ENCODE data around the gene STIM1.

The STIM1 gene

GRCh38 chr11:3916962-3917361 lies 61.5 kb downstream of the STIM1 start:
- H3K4me1 ChIP-seq (ENCODE audit: control insufficient read depth, low read depth, low read length) = no peaks in the 10 kb centered on the region
- no CpG with 5 or more reads among the region's 3 CpGs for WGBS (ENCODE audit: extremely low coverage, insufficient coverage, low lambda C conversion rate)
- H3K4me3 ChIP-seq (ENCODE audit: low read length) = no peak overlapping the region
- H3K9ac ChIP-seq (ENCODE audit: low read length) = no peak overlapping the region
- H3K27me3 ChIP-seq (ENCODE audit: insufficient read depth, low read length, poor library complexity) = no peaks in the 10 kb centered on the region
- H3K56ac ChIP-seq (ENCODE audit: low read length) = no peak overlapping the region
- no peaks in the 10 kb centered on the region for H3K36me3 ChIP-seq (ENCODE audit: control insufficient read depth, insufficient read depth, low read length)
- no peak overlapping the region for H2AK5ac ChIP-seq (ENCODE audit: low read length)
- H4K5ac ChIP-seq (ENCODE audit: low read length) = no peak overlapping the region
- no peak overlapping the region for H3K18ac ChIP-seq (ENCODE audit: low read length)
- no peak overlapping the region for H2BK5ac ChIP-seq (ENCODE audit: low read length)
- no peak overlapping the region for H4K8ac ChIP-seq (ENCODE audit: low read depth, low read length)
- no peak overlapping the region for H3K4me2 ChIP-seq (ENCODE audit: low read length)
- H3K27ac ChIP-seq (ENCODE audit: low read depth, low read length) = no peak overlapping the region
- no peak overlapping the region for H2BK15ac ChIP-seq (replicated peaks; ENCODE audit: low read depth)
- H3K23ac ChIP-seq (ENCODE audit: low read length) = no peak overlapping the region
- no peak overlapping the region for H3K4ac ChIP-seq (ENCODE audit: low read depth, low read length)
- no peaks in the 10 kb centered on the region for H3K79me1 ChIP-seq (ENCODE audit: low read length)
- no peak for DNase-seq
- no peak overlapping the region for H2BK120ac ChIP-seq (ENCODE audit: low read depth, low read length)
- H3K79me2 ChIP-seq (ENCODE audit: control insufficient read depth, insufficient read depth, low read length) = no peaks in the 10 kb centered on the region

- Histone ChIP-seq H3K79me2 (ENCODE audit: control insufficient read depth, insufficient read depth, low read length) (no peaks in the 10 kb centered on the region), H3K9ac (ENCODE audit: low read length) (no peak overlapping the region), H3K18ac (ENCODE audit: low read length) (no peak overlapping the region), H2BK5ac (ENCODE audit: low read length) (no peak overlapping the region), H4K8ac (ENCODE audit: low read depth, low read length) (no peak overlapping the region), H3K4me3 (ENCODE audit: low read length) (no peak overlapping the region), H3K23ac (ENCODE audit: low read length) (no peak overlapping the region), H3K56ac (ENCODE audit: low read length) (no peak overlapping the region), H3K27ac (ENCODE audit: low read depth, low read length) (no peak overlapping the region), H2BK15ac (replicated peaks; ENCODE audit: low read depth) (no peak overlapping the region), H3K4ac (ENCODE audit: low read depth, low read length) (no peak overlapping the region), H2AK5ac (ENCODE audit: low read length) (no peak overlapping the region), H3K4me1 (ENCODE audit: control insufficient read depth, low read depth, low read length) (no peaks in the 10 kb centered on the region), H3K27me3 (ENCODE audit: insufficient read depth, low read length, poor library complexity) (no peaks in the 10 kb centered on the region), H3K79me1 (ENCODE audit: low read length) (no peaks in the 10 kb centered on the region), H2BK120ac (ENCODE audit: low read depth, low read length) (no peak overlapping the region), H4K5ac (ENCODE audit: low read length) (no peak overlapping the region), H3K4me2 (ENCODE audit: low read length) (no peak overlapping the region), H3K36me3 (ENCODE audit: control insufficient read depth, insufficient read depth, low read length) (no peaks in the 10 kb centered on the region)
- no CpG with 5 or more reads among the region's 2 CpGs for WGBS (ENCODE audit: extremely low coverage, insufficient coverage, low lambda C conversion rate)
- no peak for DNase-seq
Observed at GRCh38 chr11:3920148-3920852, 64.8 kb downstream of the STIM1 start.

- H4K8ac ChIP-seq (ENCODE audit: low read depth, low read length) = no peak overlapping the region
Observed at GRCh38 chr11:3922056-3922455, 66.6 kb downstream of the STIM1 start.

GRCh38 chr11:3925513-3925912 lies 70.0 kb downstream of the STIM1 start:
- Histone ChIP-seq H4K5ac (ENCODE audit: low read length) (no peak overlapping the region), H3K79me1 (ENCODE audit: low read length) (no peaks in the 10 kb centered on the region), H2BK5ac (ENCODE audit: low read length) (no peak overlapping the region), H3K4me1 (ENCODE audit: control insufficient read depth, low read depth, low read length) (no peaks in the 10 kb centered on the region), H2AK5ac (ENCODE audit: low read length) (no peak overlapping the region), H3K27ac (ENCODE audit: low read depth, low read length) (no peak overlapping the region), H3K36me3 (ENCODE audit: control insufficient read depth, insufficient read depth, low read length) (no peaks in the 10 kb centered on the region), H3K4me3 (ENCODE audit: low read length) (no peak overlapping the region), H3K56ac (ENCODE audit: low read length) (no peak overlapping the region), H3K79me2 (ENCODE audit: control insufficient read depth, insufficient read depth, low read length) (no peaks in the 10 kb centered on the region), H2BK120ac (ENCODE audit: low read depth, low read length) (no peak overlapping the region), H2BK15ac (replicated peaks; ENCODE audit: low read depth) (no peak overlapping the region), H3K27me3 (ENCODE audit: insufficient read depth, low read length, poor library complexity) (no peaks in the 10 kb centered on the region), H3K18ac (ENCODE audit: low read length) (no peak overlapping the region), H3K9ac (ENCODE audit: low read length) (no peak overlapping the region), H3K4me2 (ENCODE audit: low read length) (no peak overlapping the region), H4K8ac (ENCODE audit: low read depth, low read length) (no peak overlapping the region), H3K23ac (ENCODE audit: low read length) (no peak overlapping the region), H3K4ac (ENCODE audit: low read depth, low read length) (no peak overlapping the region)
- whole genome bisulfite sequencing (ENCODE audit: extremely low coverage, insufficient coverage, low lambda C conversion rate) = no CpG with 5 or more reads among the region's 1 CpG
- no peak for DNase-seq

More at GRCh38 chr11:3922056-3922455, 66.6 kb downstream of the STIM1 start:
- Histone ChIP-seq H3K4me3 (ENCODE audit: low read length) (no peak overlapping the region), H3K27ac (ENCODE audit: low read depth, low read length) (no peak overlapping the region), H3K79me2 (ENCODE audit: control insufficient read depth, insufficient read depth, low read length) (no peaks in the 10 kb centered on the region), H3K36me3 (ENCODE audit: control insufficient read depth, insufficient read depth, low read length) (no peaks in the 10 kb centered on the region), H3K4me1 (ENCODE audit: control insufficient read depth, low read depth, low read length) (no peaks in the 10 kb centered on the region), H2BK15ac (replicated peaks; ENCODE audit: low read depth) (no peak overlapping the region), H2AK5ac (ENCODE audit: low read length) (no peak overlapping the region), H3K79me1 (ENCODE audit: low read length) (no peaks in the 10 kb centered on the region), H3K18ac (ENCODE audit: low read length) (no peak overlapping the region), H3K56ac (ENCODE audit: low read length) (no peak overlapping the region), H3K27me3 (ENCODE audit: insufficient read depth, low read length, poor library complexity) (no peaks in the 10 kb centered on the region), H3K4ac (ENCODE audit: low read depth, low read length) (no peak overlapping the region), H3K9ac (ENCODE audit: low read length) (no peak overlapping the region), H3K23ac (ENCODE audit: low read length) (no peak overlapping the region), H2BK120ac (ENCODE audit: low read depth, low read length) (no peak overlapping the region), H3K4me2 (ENCODE audit: low read length) (no peak overlapping the region), H4K5ac (ENCODE audit: low read length) (no peak overlapping the region), H2BK5ac (ENCODE audit: low read length) (no peak overlapping the region)
- no CpG with 5 or more reads among the region's 1 CpG for WGBS (ENCODE audit: extremely low coverage, insufficient coverage, low lambda C conversion rate)
- no peak for DNase-seq

- no peak overlapping the region for H4K8ac ChIP-seq (ENCODE audit: low read depth, low read length)
- no peak overlapping the region for H2BK120ac ChIP-seq (ENCODE audit: low read depth, low read length)
- no peaks in the 10 kb centered on the region for H3K27me3 ChIP-seq (ENCODE audit: insufficient read depth, low read length, poor library complexity)
- no peak overlapping the region for H2BK15ac ChIP-seq (replicated peaks; ENCODE audit: low read depth)
- no peak overlapping the region for H3K4me2 ChIP-seq (ENCODE audit: low read length)
- H3K18ac ChIP-seq (ENCODE audit: low read length) = no peak overlapping the region
- H3K27ac ChIP-seq (ENCODE audit: low read depth, low read length) = no peak overlapping the region
- no peak overlapping the region for H3K23ac ChIP-seq (ENCODE audit: low read length)
- H3K56ac ChIP-seq (ENCODE audit: low read length) = no peak overlapping the region
- no peak overlapping the region for H4K5ac ChIP-seq (ENCODE audit: low read length)
- DNase-seq = no peak
- no peak overlapping the region for H2BK5ac ChIP-seq (ENCODE audit: low read length)
- no peak overlapping the region for H3K4ac ChIP-seq (ENCODE audit: low read depth, low read length)
- H3K79me2 ChIP-seq (ENCODE audit: control insufficient read depth, insufficient read depth, low read length) = no peaks in the 10 kb centered on the region
- no peak overlapping the region for H3K9ac ChIP-seq (ENCODE audit: low read length)
- H3K79me1 ChIP-seq (ENCODE audit: low read length) = no peaks in the 10 kb centered on the region
- no peak overlapping the region for H3K4me3 ChIP-seq (ENCODE audit: low read length)
- no peak overlapping the region for H2AK5ac ChIP-seq (ENCODE audit: low read length)
- no peaks in the 10 kb centered on the region for H3K4me1 ChIP-seq (ENCODE audit: control insufficient read depth, low read depth, low read length)
- no peaks in the 10 kb centered on the region for H3K36me3 ChIP-seq (ENCODE audit: control insufficient read depth, insufficient read depth, low read length)
Observed at GRCh38 chr11:3926458-3927095, 71.1 kb downstream of the STIM1 start.

All from mesendoderm (in vitro differentiated cells).